HG02798 (cell line): ENCODE results near the gene MYLK3.
"Not testable (repeated sequence)": the region's sequence is repeated elsewhere in the genome, so short reads cannot be mapped to it uniquely, and the experiment has no call there.

Experiments
- ATAC-seq: cut with Tn5 transposase; IDR thresholded peaks from one replicate; pipeline ENCODE4 v1.9.1; 2021; ENCODE audit warnings: mild to moderate bottlenecking; ENCODE audit not compliant: unreplicated experiment, poor library complexity

MYLK3 gene

GRCh38 chr16:46693598-46693997 is 54.5 kb downstream of the MYLK3 start:
- ATAC-seq: no peak

- no peak for ATAC-seq
Measured at GRCh38 chr16:46691726-46692125, 56.4 kb downstream of the MYLK3 start.

GRCh38 chr16:46690281-46691178 is 57.6 kb downstream of the MYLK3 start:
- ATAC-seq: no peak

- peak; percentile 77 for ATAC-seq
Measured at GRCh38 chr16:46689365-46690280, 58.5 kb downstream of the MYLK3 start, which contains the start of gene ORC6. Gene ORC6 (plus strand): TSS chr16:46689659. CDS start chr16:46689706, 47 bp downstream.

- ATAC-seq: peak; percentile 86
Measured at GRCh38 chr16:46688654-46689364, 59.3 kb downstream of the MYLK3 start, which contains the start of gene VPS35. Gene VPS35 (minus strand): TSS chr16:46689178. CDS start chr16:46689133, 45 bp downstream.

GRCh38 chr16:46688101-46688653 is 60.0 kb downstream of the MYLK3 start:
- no peak for ATAC-seq

GRCh38 chr16:46687486-46687885 is 60.7 kb downstream of the MYLK3 start:
- ATAC-seq: no peak

- no peak for ATAC-seq
Measured at GRCh38 chr16:46686815-46687473, 61.2 kb downstream of the MYLK3 start.

GRCh38 chr16:46681867-46682266 is 66.3 kb downstream of the MYLK3 start:
- ATAC-seq: not testable (repeated sequence)

GRCh38 chr16:46677943-46678342 is 70.2 kb downstream of the MYLK3 start:
- not testable (repeated sequence) for ATAC-seq

- peak; percentile 85 for ATAC-seq
Measured at GRCh38 chr16:46673320-46674013, 74.7 kb downstream of the MYLK3 start.

GRCh38 chr16:46662123-46662522 is 86.0 kb downstream of the MYLK3 start:
- ATAC-seq: no peak

GRCh38 chr16:46658925-46659324 is 89.2 kb downstream of the MYLK3 start:
- peak; percentile 95 for ATAC-seq
